ENCODE data around the gene CD5L.

- TF ChIP-seq SAFB2 (CRISPR knock-in tag; IDR thresholded peaks at IDR 0.05; ENCODE audit: borderline replicate concordance, low read depth), result no peak
- TF ChIP-seq, protein P1, sequence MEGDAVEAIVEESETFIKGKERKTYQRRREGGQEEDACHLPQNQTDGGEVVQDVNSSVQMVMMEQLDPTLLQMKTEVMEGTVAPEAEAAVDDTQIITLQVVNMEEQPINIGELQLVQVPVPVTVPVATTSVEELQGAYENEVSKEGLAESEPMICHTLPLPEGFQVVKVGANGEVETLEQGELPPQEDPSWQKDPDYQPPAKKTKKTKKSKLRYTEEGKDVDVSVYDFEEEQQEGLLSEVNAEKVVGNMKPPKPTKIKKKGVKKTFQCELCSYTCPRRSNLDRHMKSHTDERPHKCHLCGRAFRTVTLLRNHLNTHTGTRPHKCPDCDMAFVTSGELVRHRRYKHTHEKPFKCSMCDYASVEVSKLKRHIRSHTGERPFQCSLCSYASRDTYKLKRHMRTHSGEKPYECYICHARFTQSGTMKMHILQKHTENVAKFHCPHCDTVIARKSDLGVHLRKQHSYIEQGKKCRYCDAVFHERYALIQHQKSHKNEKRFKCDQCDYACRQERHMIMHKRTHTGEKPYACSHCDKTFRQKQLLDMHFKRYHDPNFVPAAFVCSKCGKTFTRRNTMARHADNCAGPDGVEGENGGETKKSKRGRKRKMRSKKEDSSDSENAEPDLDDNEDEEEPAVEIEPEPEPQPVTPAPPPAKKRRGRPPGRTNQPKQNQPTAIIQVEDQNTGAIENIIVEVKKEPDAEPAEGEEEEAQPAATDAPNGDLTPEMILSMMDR (CRISPR knock-in tag; IDR thresholded peaks at IDR 0.05), result no peak
- TF ChIP-seq ZNF546 (CRISPR knock-in tag; conservative IDR thresholded peaks at IDR 0.05), result no peak
- TF ChIP-seq POLR2A (IDR thresholded peaks at IDR 0.05; ENCODE audit: insufficient read depth in 1 of 2, low read depth in 2 of 2, low read length in 2 of 2), result no peak
These were observed 60.6 kb downstream of the CD5L start for GRCh38 chr1:157781048-157781447.

Data from HepG2 (cell line).